ENCODE measurements around the gene PIH1D1. TPM values are rescaled to one million over a fixed set of nuclear protein-coding genes. Genes with fewer than 3 reads are reported as not detected.

The PIH1D1 gene
- total and polyA plus RNA-seq, 11 donors = 16.3 to 57.6 (median 31.1) TPM

DNA sequence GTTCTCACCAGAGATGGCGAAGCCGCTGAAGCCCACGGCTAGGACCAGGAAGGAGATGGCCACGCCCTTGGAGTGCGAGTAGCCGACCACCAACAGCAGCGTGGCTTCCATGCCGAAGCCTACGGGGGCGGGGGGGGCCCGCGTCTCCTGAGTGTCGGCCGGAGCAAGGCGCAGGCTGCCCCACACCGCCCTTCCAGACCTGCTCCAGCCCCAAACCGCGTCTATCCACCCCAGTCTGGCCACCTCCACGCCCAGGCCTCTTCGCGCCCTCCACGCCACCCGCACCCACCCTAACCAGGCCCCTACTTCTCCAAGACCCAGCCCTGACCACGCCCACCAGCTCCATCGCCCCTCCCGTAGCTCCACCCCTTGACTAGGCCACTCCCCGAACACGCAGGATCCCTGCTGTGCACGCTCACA is 20.3 kb downstream of the PIH1D1 start:
- 46 to 61% (median 55%) methylated on average over 27 to 29 of the region's 29 CpGs for WGBS, 4 donors
- TF ChIP-seq POLR2A (IDR thresholded peaks at IDR 0.05) (no peak), CTCF (IDR thresholded peaks at IDR 0.05) (no peak)
- H3K27me3 ChIP-seq = peaks cover 57 to 98% (median 87%) of the 10 kb centered on the region in 9 donors
- H3K9me3 ChIP-seq = no peaks in the 10 kb centered on the region
- DNase-seq (no peak), ATAC-seq (no peak)
- peaks cover 0 to 19% (median 6%) of the 10 kb centered on the region in 12 donors for H3K4me1 ChIP-seq
- H3K4me3 ChIP-seq = no peak overlapping the region
- intact Hi-C loops (cut with DNase I) = loop anchor here in 1 of 10 donors (5.0 kb wide), 1 partner anchor 34 kb away; no protein-coding TSS in a partner anchor
- no peak overlapping the region for H3K27ac ChIP-seq
- no peaks in the 10 kb centered on the region for H3K36me3 ChIP-seq

DNA sequence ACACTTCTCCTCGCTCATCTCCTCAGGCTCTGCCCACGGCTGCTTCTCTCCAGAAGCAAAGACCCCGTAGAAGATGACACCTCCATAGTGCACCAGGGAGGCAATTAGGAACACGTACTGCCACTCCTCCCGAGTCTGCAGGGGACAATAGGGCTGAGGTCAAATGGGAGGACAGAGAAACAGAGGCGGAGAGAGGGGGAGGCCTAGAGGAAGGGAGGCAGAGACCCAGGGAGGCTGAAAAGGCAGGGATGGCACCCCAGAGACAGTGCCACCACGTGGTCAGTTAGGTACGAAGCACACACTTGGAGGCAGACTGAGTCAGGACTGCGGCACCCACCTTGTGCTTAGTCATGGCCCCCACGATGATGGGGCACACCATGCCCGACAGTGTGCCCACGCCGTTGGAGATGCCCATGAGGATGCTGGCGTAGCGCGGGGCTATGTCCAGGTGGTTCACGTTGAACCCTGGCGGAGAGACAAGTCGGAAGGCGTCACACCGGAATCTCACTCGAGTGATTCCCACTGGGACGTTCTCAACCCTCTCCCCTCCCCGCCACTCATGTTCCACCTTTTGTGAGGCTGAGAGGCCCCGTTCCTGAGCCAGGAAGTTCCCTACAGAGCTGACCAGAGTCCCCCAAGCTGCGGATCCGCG is 20.8 kb downstream of the PIH1D1 start:
- TF ChIP-seq CTCF (IDR thresholded peaks at IDR 0.05) (peak in 1 of 12 donors; percentile 10), POLR2A (IDR thresholded peaks at IDR 0.05) (no peak)
- H3K9me3 ChIP-seq = no peaks in the 10 kb centered on the region
- no peak for ATAC-seq
- H3K27ac ChIP-seq = no peak overlapping the region
- H3K36me3 ChIP-seq = no peaks in the 10 kb centered on the region
- H3K27me3 ChIP-seq = peaks cover 58 to 98% (median 87%) of the 10 kb centered on the region in 9 donors
- peaks cover 0 to 24% (median 6%) of the 10 kb centered on the region in 12 donors for H3K4me1 ChIP-seq
- intact Hi-C loops (cut with DNase I) = loop anchor here in 1 of 10 donors (5.0 kb wide), 1 partner anchor 34 kb away; no protein-coding TSS in a partner anchor
- no peak overlapping the region for H3K4me3 ChIP-seq
- 62 to 73% (median 69%) methylated on average over 27 to 28 of the region's 28 CpGs for WGBS, 4 donors
- DNase-seq = no peak

DNA sequence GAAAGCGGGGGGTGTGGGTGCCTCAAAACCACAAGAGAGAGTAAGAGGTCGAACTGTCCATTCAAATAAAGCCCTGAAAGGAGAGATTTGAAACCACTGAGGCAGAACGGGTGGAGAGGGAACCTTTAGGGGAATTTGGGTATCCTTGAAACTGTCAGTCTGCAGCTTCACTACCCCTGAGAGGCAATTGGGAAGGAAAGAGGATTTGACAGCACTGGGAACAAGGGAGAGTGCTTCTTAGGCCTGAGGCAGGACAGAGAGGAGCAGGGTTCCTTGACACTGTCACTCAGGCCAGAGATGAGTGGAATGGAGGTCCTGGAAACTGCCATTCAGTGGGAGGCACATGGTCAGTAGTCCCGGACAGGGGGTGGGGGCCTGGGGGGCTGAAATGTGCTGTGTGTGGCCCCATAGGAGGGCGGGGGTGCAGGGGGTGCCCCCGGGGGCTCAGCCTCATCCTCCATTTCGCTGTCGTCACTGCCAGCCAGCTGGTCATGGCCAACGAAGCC is 21.4 kb downstream of the PIH1D1 start:
- H3K27ac ChIP-seq = no peak overlapping the region
- ATAC-seq (no peak), DNase-seq (no peak)
- intact Hi-C loops (cut with DNase I) = loop anchor here in 1 of 10 donors (5.0 kb wide), 1 partner anchor 33 kb away; no protein-coding TSS in a partner anchor
- TF ChIP-seq POLR2A (IDR thresholded peaks at IDR 0.05) = no peak
- 72 to 85% (median 81%) methylated on average over 7 to 9 of the region's 9 CpGs for WGBS, 4 donors
- H3K36me3 ChIP-seq = no peaks in the 10 kb centered on the region
- H3K4me3 ChIP-seq = no peak overlapping the region
- H3K27me3 ChIP-seq = peaks cover 62 to 98% (median 87%) of the 10 kb centered on the region in 9 donors
- H3K9me3 ChIP-seq = no peaks in the 10 kb centered on the region
- peaks cover 0 to 25% (median 6%) of the 10 kb centered on the region in 12 donors for H3K4me1 ChIP-seq

GRCh38 chr19:49428547-49429451 is 22.8 kb downstream of the PIH1D1 start:
- WGBS, 4 donors = 11 to 14% (median 13%) methylated on average over 25 to 29 of the region's 29 CpGs
- no peak overlapping the region for H3K27ac ChIP-seq
- no peak for TF ChIP-seq CTCF (IDR thresholded peaks at IDR 0.05)
- no peaks in the 10 kb centered on the region for H3K9me3 ChIP-seq
- H3K27me3 ChIP-seq = peaks cover 58 to 99% (median 89%) of the 10 kb centered on the region in 9 donors
- DNase-seq = no peak
- intact Hi-C loops (cut with DNase I) = no loop called here
- H3K4me3 ChIP-seq = peak overlapping the region in 1 of 12 donors; percentile 4
- H3K36me3 ChIP-seq = no peaks in the 10 kb centered on the region
- H3K4me1 ChIP-seq = peaks cover 0 to 26% (median 6%) of the 10 kb centered on the region in 12 donors
- ATAC-seq = no peak
